Measurements from ENCODE around the gene SIVA1.

SIVA1 gene

DNA sequence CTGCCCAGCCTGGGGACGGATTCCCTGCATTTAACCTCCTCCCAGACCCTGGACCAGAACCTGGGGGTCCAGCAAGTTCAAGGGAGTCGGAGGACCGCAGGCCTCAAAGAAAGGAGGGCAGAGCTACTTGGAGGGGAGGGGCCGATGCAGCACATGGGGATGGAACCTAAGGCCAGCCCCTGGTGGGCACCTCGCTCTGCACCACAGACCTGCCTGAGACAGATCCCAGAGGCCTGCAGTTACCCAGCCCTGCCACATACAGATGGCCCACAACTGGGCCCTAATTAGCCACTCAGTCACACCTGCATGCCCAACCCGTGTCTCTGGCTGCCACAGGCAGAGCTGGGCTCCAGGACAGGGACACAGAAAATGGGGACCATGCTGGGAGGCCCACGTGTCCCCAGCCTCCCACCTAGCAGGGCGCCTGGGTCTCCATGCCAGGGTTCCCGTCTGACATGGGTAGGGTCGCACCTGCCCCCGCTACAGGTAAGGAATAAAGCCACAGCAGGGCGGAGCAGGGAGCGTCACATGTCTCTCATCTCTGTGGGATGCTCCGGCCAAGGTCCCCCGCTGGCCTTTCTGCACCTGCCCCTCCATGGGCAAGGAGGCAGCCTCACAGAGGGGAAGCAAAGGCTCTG, 25.9 kb downstream of the SIVA1 start:
- TF ChIP-seq, protein P1, sequence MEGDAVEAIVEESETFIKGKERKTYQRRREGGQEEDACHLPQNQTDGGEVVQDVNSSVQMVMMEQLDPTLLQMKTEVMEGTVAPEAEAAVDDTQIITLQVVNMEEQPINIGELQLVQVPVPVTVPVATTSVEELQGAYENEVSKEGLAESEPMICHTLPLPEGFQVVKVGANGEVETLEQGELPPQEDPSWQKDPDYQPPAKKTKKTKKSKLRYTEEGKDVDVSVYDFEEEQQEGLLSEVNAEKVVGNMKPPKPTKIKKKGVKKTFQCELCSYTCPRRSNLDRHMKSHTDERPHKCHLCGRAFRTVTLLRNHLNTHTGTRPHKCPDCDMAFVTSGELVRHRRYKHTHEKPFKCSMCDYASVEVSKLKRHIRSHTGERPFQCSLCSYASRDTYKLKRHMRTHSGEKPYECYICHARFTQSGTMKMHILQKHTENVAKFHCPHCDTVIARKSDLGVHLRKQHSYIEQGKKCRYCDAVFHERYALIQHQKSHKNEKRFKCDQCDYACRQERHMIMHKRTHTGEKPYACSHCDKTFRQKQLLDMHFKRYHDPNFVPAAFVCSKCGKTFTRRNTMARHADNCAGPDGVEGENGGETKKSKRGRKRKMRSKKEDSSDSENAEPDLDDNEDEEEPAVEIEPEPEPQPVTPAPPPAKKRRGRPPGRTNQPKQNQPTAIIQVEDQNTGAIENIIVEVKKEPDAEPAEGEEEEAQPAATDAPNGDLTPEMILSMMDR (IDR thresholded peaks at IDR 0.05) = no peak
- H3K27me3 ChIP-seq = no peaks in the 10 kb centered on the region
- no peak for DNase-seq
- peaks cover 4 to 87% (median 53%) of the 10 kb centered on the region in 3 donors for H3K36me3 ChIP-seq
- no peak overlapping the region for H3K4me3 ChIP-seq
- no peak overlapping the region for H3K27ac ChIP-seq
- H3K9me3 ChIP-seq = no peaks in the 10 kb centered on the region
- peaks cover 0 to 6% (median 0%) of the 10 kb centered on the region in 4 donors for H3K4me1 ChIP-seq
- intact Hi-C loops (cut with DNase I; ENCODE audit: low total_unique reads) = no loop called here

- no peaks in the 10 kb centered on the region for H3K27me3 ChIP-seq
- no peak overlapping the region for H3K27ac ChIP-seq
- peaks cover 0 to 8% (median 1%) of the 10 kb centered on the region in 4 donors for H3K4me1 ChIP-seq
- no peaks in the 10 kb centered on the region for H3K9me3 ChIP-seq
- no peak overlapping the region for H3K4me3 ChIP-seq
- peaks cover 4 to 83% (median 48%) of the 10 kb centered on the region in 3 donors for H3K36me3 ChIP-seq
- DNase-seq = no peak
- intact Hi-C loops (cut with DNase I; ENCODE audit: low total_unique reads) = no loop called here
- TF ChIP-seq, protein P1 (IDR thresholded peaks at IDR 0.05) = no peak
Observed at GRCh38 chr14:104779776-104780512, 27.0 kb downstream of the SIVA1 start.

GRCh38 chr14:104780513-104781030, 27.6 kb downstream of the SIVA1 start:
- TF ChIP-seq, protein P1 (IDR thresholded peaks at IDR 0.05) = no peak

DNA sequence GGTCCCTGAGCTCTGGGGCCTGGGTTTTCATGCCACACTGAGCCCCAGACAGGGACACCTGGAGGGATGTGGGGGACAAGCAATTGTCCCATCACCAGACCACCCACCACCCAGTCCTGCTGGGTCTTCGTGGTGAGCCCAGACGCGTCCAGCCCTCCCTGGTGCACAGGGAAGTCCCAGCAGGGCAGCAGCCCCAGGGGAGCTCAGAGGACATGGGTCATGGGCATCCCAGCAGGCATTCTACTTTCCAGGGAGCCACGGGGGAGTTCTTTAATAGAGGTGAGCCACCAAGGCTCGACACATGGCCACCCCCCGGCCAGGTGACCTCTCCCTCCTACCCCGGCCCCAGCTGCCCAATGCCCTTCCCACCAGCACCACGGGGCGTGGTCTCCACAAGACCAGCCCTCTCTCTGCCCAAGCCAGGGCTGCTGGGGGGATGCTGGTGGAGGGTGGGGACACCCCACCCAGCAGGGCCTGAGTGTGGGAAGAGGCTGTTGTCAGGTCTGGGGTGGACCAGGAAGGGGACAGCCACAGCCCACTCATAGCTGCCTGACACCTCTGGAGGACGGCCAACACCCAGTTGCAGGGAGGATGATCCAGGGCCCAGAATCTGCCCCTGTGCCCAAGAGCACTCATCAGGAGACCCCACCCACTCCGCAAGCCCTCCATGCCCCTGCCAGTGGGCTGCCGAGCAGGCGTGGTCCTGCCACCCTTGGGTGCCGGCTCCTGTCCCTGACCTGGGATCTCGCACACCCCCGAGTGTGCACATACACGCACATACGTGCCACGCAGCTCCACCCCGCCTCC, 28.5 kb downstream of the SIVA1 start:
- H3K4me3 ChIP-seq = no peak overlapping the region
- TF ChIP-seq, protein P1 (IDR thresholded peaks at IDR 0.05) = no peak
- intact Hi-C loops (cut with DNase I; ENCODE audit: low total_unique reads) = no loop called here
- peaks cover 0 to 20% (median 13%) of the 10 kb centered on the region in 4 donors for H3K4me1 ChIP-seq
- DNase-seq = no peak
- H3K27ac ChIP-seq = no peak overlapping the region
- peaks cover 3 to 80% (median 38%) of the 10 kb centered on the region in 3 donors for H3K36me3 ChIP-seq
- H3K27me3 ChIP-seq = no peaks in the 10 kb centered on the region
- H3K9me3 ChIP-seq = no peaks in the 10 kb centered on the region

More at GRCh38 chr14:104780513-104781030, 27.6 kb downstream of the SIVA1 start:
- no peak overlapping the region for H3K4me3 ChIP-seq
- no peaks in the 10 kb centered on the region for H3K9me3 ChIP-seq
- peaks cover 4 to 83% (median 41%) of the 10 kb centered on the region in 3 donors for H3K36me3 ChIP-seq
- H3K27me3 ChIP-seq = no peaks in the 10 kb centered on the region
- H3K4me1 ChIP-seq = peaks cover 0 to 11% (median 4%) of the 10 kb centered on the region in 4 donors
- DNase-seq = no peak
- H3K27ac ChIP-seq = no peak overlapping the region
- intact Hi-C loops (cut with DNase I; ENCODE audit: low total_unique reads) = no loop called here

DNA sequence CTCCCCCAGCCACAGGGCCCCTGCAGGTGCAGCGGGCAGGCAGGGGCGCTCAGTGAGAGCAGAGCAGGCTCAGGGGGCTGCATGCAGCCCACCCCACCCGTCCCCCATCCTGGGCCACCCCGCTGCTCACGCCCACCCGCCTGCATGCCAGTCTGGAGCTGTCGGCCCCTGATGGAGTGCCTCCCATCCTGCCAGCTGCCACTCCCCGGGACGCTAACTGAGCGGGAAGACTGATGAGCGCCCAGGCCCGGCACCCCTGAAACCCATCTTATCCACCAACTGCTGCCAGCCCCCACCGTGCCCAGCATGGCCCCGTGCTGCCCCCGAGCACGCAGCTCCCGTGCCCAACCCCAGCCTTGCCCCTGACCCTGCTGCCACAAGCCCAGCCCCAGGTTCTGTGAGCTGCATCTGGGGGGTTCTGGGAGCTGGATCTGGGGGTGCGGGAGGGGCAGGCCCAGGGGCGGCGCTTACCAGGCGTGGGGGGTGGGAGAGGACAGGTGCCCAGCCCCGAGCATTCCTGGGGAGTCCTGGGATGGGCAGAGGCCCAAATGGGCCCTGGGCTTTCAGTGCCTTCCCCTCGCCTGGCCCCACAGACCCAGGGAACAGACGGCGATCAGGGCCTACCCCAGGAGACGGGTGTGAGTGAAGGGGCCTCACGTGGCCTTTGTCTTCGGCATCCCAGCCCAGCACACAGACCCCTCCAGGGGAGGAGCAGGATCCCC, 29.3 kb downstream of the SIVA1 start:
- no peak overlapping the region for H3K27ac ChIP-seq
- no peaks in the 10 kb centered on the region for H3K9me3 ChIP-seq
- peaks cover 0 to 28% (median 19%) of the 10 kb centered on the region in 4 donors for H3K4me1 ChIP-seq
- TF ChIP-seq, protein P1 (IDR thresholded peaks at IDR 0.05) = no peak
- peaks cover 0 to 79% (median 34%) of the 10 kb centered on the region in 3 donors for H3K36me3 ChIP-seq
- intact Hi-C loops (cut with DNase I; ENCODE audit: low total_unique reads) = no loop called here
- H3K27me3 ChIP-seq = no peaks in the 10 kb centered on the region
- DNase-seq = no peak
- no peak overlapping the region for H3K4me3 ChIP-seq

All from tibial artery (tissue), 4 donors.